Endothelial cell of umbilical vein (primary cell): ENCODE measurements around the gene HTRA2. TPM values are rescaled to one million over a fixed set of nuclear protein-coding genes. Genes with fewer than 3 reads are reported as not detected.
"Not testable (repeated sequence)": the region's sequence is repeated elsewhere in the genome, so short reads cannot be mapped to it uniquely, and the experiment has no call there.

Source experiments
- BruUV-seq: library from RNA; stranded (reverse); fragments of 400-500 nt; replicated peaks from 2 replicates; lab custom pipeline; 2021; lab: Mats Ljungman, UMichigan
- CTCF ChIA-PET: fragments of 300-600, 350-600 bp; sonication (Branson Sonifier 250); formaldehyde crosslinking; loops from one replicate; lab custom pipeline; 2021; ENCODE audit warnings: antibody characterized with exemption, inconsistent platforms; lab: Charles Lee
- POLR2A ChIA-PET: fragments of 300-600, 350-600 bp; sonication (Branson Sonifier 250); formaldehyde crosslinking; loops from one replicate; lab custom pipeline; 2021; ENCODE audit warnings: antibody characterized with exemption, inconsistent platforms; lab: Charles Lee
- DNase-seq: peaks from one replicate; pipeline ENCODE4 v3.0.0-alpha.2; 2011; ENCODE audit warnings: low read depth, low spot score
- FAIRE-seq: peaks from 2 replicates; lab custom pipeline; 2011; peaks lifted over from hg19 to GRCh38; lab: Jason Lieb, UNC
- H2AFZ ChIP-seq: 2 replicates; pipeline ENCODE4 v1.6.0; 2012; ENCODE audit warnings: low read depth, low read length, control low read depth, inconsistent platforms
- H3K27ac ChIP-seq: 2 replicates; pipeline ENCODE4 v1.5.1; 2011; ENCODE audit warnings: low read depth, mild to moderate bottlenecking, control low read depth, low read length, moderate library complexity; ENCODE audit not compliant: insufficient read depth
- H3K27me3 ChIP-seq, 2 experiments: 2 replicates each; pipeline versions ENCODE4 v1.6.0 to v1.6.1; 2011; ENCODE audit warnings: low read length in 2 of 2, mixed read lengths in 1 of 2; ENCODE audit not compliant: control insufficient read depth in 2 of 2, insufficient read depth in 2 of 2
- H3K36me3 ChIP-seq, 2 experiments: 2 replicates in 1 of 2; 3 replicates in 1 of 2; pipeline ENCODE4 v1.5.1; 2011; ENCODE audit warnings: low read length in 2 of 2, mild to moderate bottlenecking in 1 of 2, moderate library complexity in 1 of 2; ENCODE audit not compliant: control insufficient read depth in 2 of 2, insufficient read depth in 2 of 2; ENCODE audit errors: extremely low read depth in 1 of 2
- H3K4me1 ChIP-seq: 3 replicates; pipeline ENCODE4 v1.5.1; 2011; ENCODE audit warnings: mild to moderate bottlenecking, low read length; ENCODE audit not compliant: control insufficient read depth, insufficient read depth; ENCODE audit errors: extremely low read depth
- H3K4me2 ChIP-seq: 2 replicates; pipeline ENCODE4 v1.6.1; 2011; ENCODE audit warnings: low read length, control low read depth, mixed read lengths; ENCODE audit not compliant: insufficient read depth
- H3K4me3 ChIP-seq, 3 experiments: fragments of 200-600 bp in 1 of 3; sonication (generic), shearing (Covaris generic) in 1 of 3; replicated peaks in 1 of 3; 2 replicates each; pipeline ENCODE4 v1.5.1; 2011 to 2016; ENCODE audit warnings: control low read depth in 3 of 3, low read length in 3 of 3, mild to moderate bottlenecking in 2 of 3, inconsistent platforms in 1 of 3, low read depth in 1 of 3, moderate library complexity in 1 of 3; ENCODE audit not compliant: insufficient read depth in 1 of 3
- H3K79me2 ChIP-seq: 2 replicates; pipeline ENCODE4 v1.6.0; 2012; ENCODE audit warnings: low read length, inconsistent platforms; ENCODE audit not compliant: control insufficient read depth, insufficient read depth
- H3K9ac ChIP-seq: replicated peaks from 2 replicates; pipeline ENCODE3; 2011; ENCODE audit warnings: low read length, control low read depth; ENCODE audit not compliant: insufficient read depth; ENCODE audit errors: extremely low read depth
- H3K9me1 ChIP-seq: replicated peaks from 3 replicates; pipeline ENCODE4 v1.6.0; 2011; ENCODE audit warnings: mild to moderate bottlenecking, low read length; ENCODE audit not compliant: control insufficient read depth, insufficient read depth; ENCODE audit errors: extremely low read depth
- H3K9me3 ChIP-seq: replicated peaks from 2 replicates; pipeline ENCODE4 v1.5.1; 2012; ENCODE audit warnings: low read length, inconsistent platforms; ENCODE audit not compliant: control insufficient read depth, insufficient read depth
- H4K20me1 ChIP-seq: replicated peaks from 2 replicates; pipeline ENCODE3; 2011; ENCODE audit warnings: mild to moderate bottlenecking, low read length; ENCODE audit not compliant: control insufficient read depth, insufficient read depth; ENCODE audit errors: extremely low read depth
- CTCF ChIP-seq, 2 donors: IDR thresholded peaks; 1 replicate in 1 of 2; 2 replicates in 1 of 2; pipeline ENCODE4 v1.5.1; 2011; ENCODE audit warnings: low read length in 2 of 2, mild to moderate bottlenecking in 2 of 2, moderate library complexity in 2 of 2, control low read depth in 1 of 2, inconsistent platforms in 1 of 2, low read depth in 1 of 2; ENCODE audit not compliant: insufficient read depth in 1 of 2; ENCODE audit errors: extremely low read depth in 1 of 2
- EZH2 ChIP-seq: IDR thresholded peaks from 2 replicates; pipeline ENCODE4 v1.6.1; 2012; ENCODE audit warnings: borderline replicate concordance, low read depth, mild to moderate bottlenecking, moderate library complexity, low read length, inconsistent platforms; ENCODE audit not compliant: severe bottlenecking
- FOS ChIP-seq: IDR thresholded peaks from 2 replicates; pipeline ENCODE4 v1.6.1; 2011; ENCODE audit warnings: mild to moderate bottlenecking, low read length, moderate library complexity, borderline replicate concordance; ENCODE audit not compliant: insufficient read depth
- GATA2 ChIP-seq: IDR thresholded peaks from 2 replicates; pipeline ENCODE4 v1.7.0; 2011; ENCODE audit warnings: low read depth, mild to moderate bottlenecking, moderate library complexity, mixed read lengths, low read length; ENCODE audit not compliant: insufficient read length, insufficient read depth
- JUN ChIP-seq: IDR thresholded peaks from 2 replicates; pipeline ENCODE4 v1.6.1; 2011; ENCODE audit warnings: borderline replicate concordance, low read depth; ENCODE audit not compliant: insufficient read length, insufficient read depth
- MAX ChIP-seq: IDR thresholded peaks from 2 replicates; pipeline ENCODE4 v1.6.1; 2011; ENCODE audit not compliant: insufficient read depth, insufficient read length
- MYC ChIP-seq: IDR thresholded peaks from one replicate; pipeline ENCODE4 v1.6.1; 2011; ENCODE audit warnings: mild to moderate bottlenecking, low read depth, low read length
- POLR2A ChIP-seq: IDR thresholded peaks from 2 replicates; pipeline ENCODE4 v1.6.1; 2012; ENCODE audit warnings: low read depth, mild to moderate bottlenecking, control low read depth, low read length
- POLR2AphosphoS5 ChIP-seq: IDR thresholded peaks from 2 replicates; pipeline ENCODE4 v1.6.1; 2012; ENCODE audit warnings: low read depth, mild to moderate bottlenecking, control low read depth, low read length, moderate library complexity; ENCODE audit not compliant: insufficient read depth
- dilution Hi-C: fragments of 300-500 bp; cut with MboI; formaldehyde crosslinking; loops from one replicate; pipeline ENCODE4 v1.15.0; 2019; ENCODE audit warnings: low sequenced_read_pairs; ENCODE audit not compliant: extremely low pct_ligation_motif_present
- intact Hi-C: fragments of 100-400 bp; cut with micrococcal nuclease; formaldehyde crosslinking; loops from one replicate; pipeline ENCODE4 v1.10.0; 2022
- polyA plus RNA-seq, 4 experiments: library from polyadenylated mRNA; depleted of rRNA in 3 of 4; stranded (reverse) in 3 of 4; unstranded in 1 of 4; fragments of >200 nt; gene quantifications; 2 replicates each; pipeline versions ENCODE4 v1.2.1 to v1.2.3, GENCODE V29; 2011 to 2012; ENCODE audit warnings: missing spikeins in 1 of 4
- total RNA-seq: library from RNA; stranded (reverse); gene quantifications from 2 replicates; pipeline ENCODE4 v1.2.3, GENCODE V29; 2021

Gene HTRA2
- total and polyA plus RNA-seq, 2 donors (not counting 3 experiments of a cell fraction or from before 2014, with no cell fraction given), result 34.3 to 54.1 TPM

- H3K79me2 ChIP-seq, result no peaks in the 10 kb centered on the region
- dilution Hi-C loops (no loop called here), intact Hi-C loops (no loop called here)
- no peak overlapping the region for H3K4me3 ChIP-seq
- H4K20me1 ChIP-seq, result no peaks in the 10 kb centered on the region
- H3K9me3 ChIP-seq, result no peaks in the 10 kb centered on the region
- BruUV-seq, result no TSS peak
- FAIRE-seq, result no peak
- DNase-seq, result no peak
- TF ChIP-seq GATA2 (no peak), JUN (no peak), FOS (no peak), MAX (no peak), EZH2 (no peak), POLR2A (no peak), POLR2AphosphoS5 (no peak), CTCF (IDR thresholded peaks at IDR 0.05; ENCODE audit: extremely low read depth in 1 of 2, insufficient read depth in 1 of 2, low read depth in 1 of 2, low read length in 2 of 2) (no peak), MYC (no peak)
- H3K4me1 ChIP-seq, result peaks cover 5% of the 10 kb centered on the region
- no peak overlapping the region for H3K4me2 ChIP-seq
- ChIA-PET CTCF (interaction anchor here (0.6 to 2.1 kb wide), 3 partner anchors 27 to 619 kb away, joined by 3 to 6 read pairs (median 3); partner anchors contain the start of genes CCDC142 and TTC31), POLR2A (no interaction called here)
- H3K9ac ChIP-seq, result no peak overlapping the region
- H3K9me1 ChIP-seq, result no peaks in the 10 kb centered on the region
- H3K27ac ChIP-seq, result no peak overlapping the region
- no peak overlapping the region for H2AFZ ChIP-seq
- H3K27me3 ChIP-seq, result peaks cover 0 to 8% of the 10 kb centered on the region in 2 experiments
- H3K36me3 ChIP-seq, result peaks cover 0 to 4% of the 10 kb centered on the region in 2 experiments
Observed at GRCh38 chr2:74560591-74560990, 30.9 kb downstream of the HTRA2 start.

GRCh38 chr2:74561022-74561421 lies 31.3 kb downstream of the HTRA2 start:
- dilution Hi-C loops, H3K4me2 ChIP-seq, POLR2A ChIA-PET, H3K27ac ChIP-seq, H3K36me3 ChIP-seq, H3K9me3 ChIP-seq, H3K9me1 ChIP-seq, FAIRE-seq, BruUV-seq, H3K4me1 ChIP-seq, H2AFZ ChIP-seq, intact Hi-C loops, H4K20me1 ChIP-seq, H3K9ac ChIP-seq, H3K27me3 ChIP-seq, DNase-seq, H3K4me3 ChIP-seq, H3K79me2 ChIP-seq: not testable (repeated sequence)
- CTCF ChIA-PET, result interaction anchor here (1.2 to 2.1 kb wide), 2 partner anchors 27 to 78 kb away, joined by 3 to 6 read pairs; partner anchors contain the start of genes CCDC142 and TTC31
